ENCODE results near the gene CALCOCO1.

DNA sequence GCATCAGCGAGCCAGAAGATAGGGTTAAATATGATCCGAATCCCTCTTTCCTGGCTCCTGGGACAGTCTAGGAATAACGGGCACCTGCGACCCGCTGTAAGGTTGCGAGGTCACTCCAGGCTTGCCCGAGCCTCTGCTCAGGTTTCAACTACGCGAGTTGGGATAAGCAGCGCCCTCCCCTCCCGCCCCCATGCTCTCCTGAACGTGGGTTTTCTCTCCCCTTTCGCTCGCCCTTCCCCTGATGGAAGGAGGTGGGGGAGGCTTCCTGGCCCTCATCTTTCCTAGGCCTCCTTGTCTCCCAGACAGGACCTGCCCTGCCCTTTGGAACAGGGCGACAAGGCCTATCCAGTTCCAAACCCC, 50.6 kb downstream of the CALCOCO1 start:
- no peak for TF ChIP-seq EP300 (IDR thresholded peaks at IDR 0.05)
- TF ChIP-seq, protein P1, sequence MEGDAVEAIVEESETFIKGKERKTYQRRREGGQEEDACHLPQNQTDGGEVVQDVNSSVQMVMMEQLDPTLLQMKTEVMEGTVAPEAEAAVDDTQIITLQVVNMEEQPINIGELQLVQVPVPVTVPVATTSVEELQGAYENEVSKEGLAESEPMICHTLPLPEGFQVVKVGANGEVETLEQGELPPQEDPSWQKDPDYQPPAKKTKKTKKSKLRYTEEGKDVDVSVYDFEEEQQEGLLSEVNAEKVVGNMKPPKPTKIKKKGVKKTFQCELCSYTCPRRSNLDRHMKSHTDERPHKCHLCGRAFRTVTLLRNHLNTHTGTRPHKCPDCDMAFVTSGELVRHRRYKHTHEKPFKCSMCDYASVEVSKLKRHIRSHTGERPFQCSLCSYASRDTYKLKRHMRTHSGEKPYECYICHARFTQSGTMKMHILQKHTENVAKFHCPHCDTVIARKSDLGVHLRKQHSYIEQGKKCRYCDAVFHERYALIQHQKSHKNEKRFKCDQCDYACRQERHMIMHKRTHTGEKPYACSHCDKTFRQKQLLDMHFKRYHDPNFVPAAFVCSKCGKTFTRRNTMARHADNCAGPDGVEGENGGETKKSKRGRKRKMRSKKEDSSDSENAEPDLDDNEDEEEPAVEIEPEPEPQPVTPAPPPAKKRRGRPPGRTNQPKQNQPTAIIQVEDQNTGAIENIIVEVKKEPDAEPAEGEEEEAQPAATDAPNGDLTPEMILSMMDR (IDR thresholded peaks at IDR 0.05) = no peak
- no peak for TF ChIP-seq POLR2A (IDR thresholded peaks at IDR 0.05)

Data from sigmoid colon (tissue), 4 donors.